Endothelial cell of umbilical vein (primary cell): Measurements from ENCODE around the gene PLCXD3. TPM values are rescaled to one million over a fixed set of nuclear protein-coding genes. Genes with fewer than 3 reads are reported as not detected.

Experiments used
- BruUV-seq: library from RNA; stranded (reverse); fragments of 400-500 nt; replicated peaks from 2 replicates; lab custom pipeline; 2021; lab: Mats Ljungman, UMichigan
- CTCF ChIA-PET: fragments of 300-600, 350-600 bp; sonication (Branson Sonifier 250); formaldehyde crosslinking; loops from one replicate; lab custom pipeline; 2021; ENCODE audit warnings: antibody characterized with exemption, inconsistent platforms; lab: Charles Lee
- POLR2A ChIA-PET: fragments of 300-600, 350-600 bp; sonication (Branson Sonifier 250); formaldehyde crosslinking; loops from one replicate; lab custom pipeline; 2021; ENCODE audit warnings: antibody characterized with exemption, inconsistent platforms; lab: Charles Lee
- DNase-seq: peaks from one replicate; pipeline ENCODE4 v3.0.0-alpha.2; 2011; ENCODE audit warnings: low read depth, low spot score
- FAIRE-seq: peaks from 2 replicates; lab custom pipeline; 2011; peaks lifted over from hg19 to GRCh38; lab: Jason Lieb, UNC
- H2AFZ ChIP-seq: 2 replicates; pipeline ENCODE4 v1.6.0; 2012; ENCODE audit warnings: low read depth, low read length, control low read depth, inconsistent platforms
- H3K27ac ChIP-seq: 2 replicates; pipeline ENCODE4 v1.5.1; 2011; ENCODE audit warnings: low read depth, mild to moderate bottlenecking, control low read depth, low read length, moderate library complexity; ENCODE audit not compliant: insufficient read depth
- H3K27me3 ChIP-seq, 2 experiments: 2 replicates each; pipeline versions ENCODE4 v1.6.0 to v1.6.1; 2011; ENCODE audit warnings: low read length in 2 of 2, mixed read lengths in 1 of 2; ENCODE audit not compliant: control insufficient read depth in 2 of 2, insufficient read depth in 2 of 2
- H3K36me3 ChIP-seq, 2 experiments: 2 replicates in 1 of 2; 3 replicates in 1 of 2; pipeline ENCODE4 v1.5.1; 2011; ENCODE audit warnings: low read length in 2 of 2, mild to moderate bottlenecking in 1 of 2, moderate library complexity in 1 of 2; ENCODE audit not compliant: control insufficient read depth in 2 of 2, insufficient read depth in 2 of 2; ENCODE audit errors: extremely low read depth in 1 of 2
- H3K4me1 ChIP-seq: 3 replicates; pipeline ENCODE4 v1.5.1; 2011; ENCODE audit warnings: mild to moderate bottlenecking, low read length; ENCODE audit not compliant: control insufficient read depth, insufficient read depth; ENCODE audit errors: extremely low read depth
- H3K4me2 ChIP-seq: 2 replicates; pipeline ENCODE4 v1.6.1; 2011; ENCODE audit warnings: low read length, control low read depth, mixed read lengths; ENCODE audit not compliant: insufficient read depth
- H3K4me3 ChIP-seq, 3 experiments: fragments of 200-600 bp in 1 of 3; sonication (generic), shearing (Covaris generic) in 1 of 3; replicated peaks in 1 of 3; 2 replicates each; pipeline ENCODE4 v1.5.1; 2011 to 2016; ENCODE audit warnings: control low read depth in 3 of 3, low read length in 3 of 3, mild to moderate bottlenecking in 2 of 3, inconsistent platforms in 1 of 3, low read depth in 1 of 3, moderate library complexity in 1 of 3; ENCODE audit not compliant: insufficient read depth in 1 of 3
- H3K79me2 ChIP-seq: 2 replicates; pipeline ENCODE4 v1.6.0; 2012; ENCODE audit warnings: low read length, inconsistent platforms; ENCODE audit not compliant: control insufficient read depth, insufficient read depth
- H3K9ac ChIP-seq: replicated peaks from 2 replicates; pipeline ENCODE3; 2011; ENCODE audit warnings: low read length, control low read depth; ENCODE audit not compliant: insufficient read depth; ENCODE audit errors: extremely low read depth
- H3K9me1 ChIP-seq: replicated peaks from 3 replicates; pipeline ENCODE4 v1.6.0; 2011; ENCODE audit warnings: mild to moderate bottlenecking, low read length; ENCODE audit not compliant: control insufficient read depth, insufficient read depth; ENCODE audit errors: extremely low read depth
- H3K9me3 ChIP-seq: replicated peaks from 2 replicates; pipeline ENCODE4 v1.5.1; 2012; ENCODE audit warnings: low read length, inconsistent platforms; ENCODE audit not compliant: control insufficient read depth, insufficient read depth
- H4K20me1 ChIP-seq: replicated peaks from 2 replicates; pipeline ENCODE3; 2011; ENCODE audit warnings: mild to moderate bottlenecking, low read length; ENCODE audit not compliant: control insufficient read depth, insufficient read depth; ENCODE audit errors: extremely low read depth
- EZH2 ChIP-seq: IDR thresholded peaks from 2 replicates; pipeline ENCODE4 v1.6.1; 2012; ENCODE audit warnings: borderline replicate concordance, low read depth, mild to moderate bottlenecking, moderate library complexity, low read length, inconsistent platforms; ENCODE audit not compliant: severe bottlenecking
- FOS ChIP-seq: IDR thresholded peaks from 2 replicates; pipeline ENCODE4 v1.6.1; 2011; ENCODE audit warnings: mild to moderate bottlenecking, low read length, moderate library complexity, borderline replicate concordance; ENCODE audit not compliant: insufficient read depth
- GATA2 ChIP-seq: IDR thresholded peaks from 2 replicates; pipeline ENCODE4 v1.7.0; 2011; ENCODE audit warnings: low read depth, mild to moderate bottlenecking, moderate library complexity, mixed read lengths, low read length; ENCODE audit not compliant: insufficient read length, insufficient read depth
- JUN ChIP-seq: IDR thresholded peaks from 2 replicates; pipeline ENCODE4 v1.6.1; 2011; ENCODE audit warnings: borderline replicate concordance, low read depth; ENCODE audit not compliant: insufficient read length, insufficient read depth
- MYC ChIP-seq: IDR thresholded peaks from one replicate; pipeline ENCODE4 v1.6.1; 2011; ENCODE audit warnings: mild to moderate bottlenecking, low read depth, low read length
- POLR2A ChIP-seq: IDR thresholded peaks from 2 replicates; pipeline ENCODE4 v1.6.1; 2012; ENCODE audit warnings: low read depth, mild to moderate bottlenecking, control low read depth, low read length
- POLR2AphosphoS5 ChIP-seq: IDR thresholded peaks from 2 replicates; pipeline ENCODE4 v1.6.1; 2012; ENCODE audit warnings: low read depth, mild to moderate bottlenecking, control low read depth, low read length, moderate library complexity; ENCODE audit not compliant: insufficient read depth
- dilution Hi-C: fragments of 300-500 bp; cut with MboI; formaldehyde crosslinking; loops from one replicate; pipeline ENCODE4 v1.15.0; 2019; ENCODE audit warnings: low sequenced_read_pairs; ENCODE audit not compliant: extremely low pct_ligation_motif_present
- intact Hi-C: fragments of 100-400 bp; cut with micrococcal nuclease; formaldehyde crosslinking; loops from one replicate; pipeline ENCODE4 v1.10.0; 2022
- polyA plus RNA-seq, 4 experiments: library from polyadenylated mRNA; depleted of rRNA in 3 of 4; stranded (reverse) in 3 of 4; unstranded in 1 of 4; fragments of >200 nt; gene quantifications; 2 replicates each; pipeline versions ENCODE4 v1.2.1 to v1.2.3, GENCODE V29; 2011 to 2012; ENCODE audit warnings: missing spikeins in 1 of 4
- total RNA-seq: library from RNA; stranded (reverse); gene quantifications from 2 replicates; pipeline ENCODE4 v1.2.3, GENCODE V29; 2021
- TF ChIP-seq, protein P1 (sequence below): IDR thresholded peaks from 2 replicates; pipeline ENCODE4 v1.6.1; 2011; ENCODE audit not compliant: insufficient read depth, insufficient read length
- TF ChIP-seq, protein P2 (sequence below), 2 donors: IDR thresholded peaks; 1 replicate in 1 of 2; 2 replicates in 1 of 2; pipeline ENCODE4 v1.5.1; 2011; ENCODE audit warnings: low read length in 2 of 2, mild to moderate bottlenecking in 2 of 2, moderate library complexity in 2 of 2, control low read depth in 1 of 2, inconsistent platforms in 1 of 2, low read depth in 1 of 2; ENCODE audit not compliant: insufficient read depth in 1 of 2; ENCODE audit errors: extremely low read depth in 1 of 2

PLCXD3 gene
- total and polyA plus RNA-seq, 2 donors (not counting 3 experiments of a cell fraction or from before 2014, with no cell fraction given) = not detected

DNA sequence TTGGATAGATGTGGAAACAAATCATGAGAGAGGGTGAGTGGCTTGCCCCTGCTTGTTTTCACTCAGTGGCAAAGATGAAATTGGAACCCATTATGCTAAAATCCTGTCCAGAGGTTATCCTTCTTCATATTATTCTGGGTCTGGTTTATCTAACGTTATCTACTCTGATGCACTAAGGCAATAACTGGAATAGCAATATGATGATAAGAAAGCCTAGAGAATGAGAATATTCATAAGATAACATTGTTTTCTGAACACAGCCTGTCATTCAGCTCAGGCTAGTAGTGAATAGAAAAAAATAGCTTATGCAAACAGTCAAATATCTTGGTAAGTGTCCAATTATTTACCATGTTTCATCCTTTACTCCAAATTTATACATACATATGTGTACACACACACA is 165.1 kb downstream of the PLCXD3 start:
- no peak overlapping the region for H3K4me2 ChIP-seq
- no peaks in the 10 kb centered on the region for H3K27me3 ChIP-seq
- no peak overlapping the region for H3K4me3 ChIP-seq
- H3K27ac ChIP-seq = no peak overlapping the region
- no peak overlapping the region for H2AFZ ChIP-seq
- ChIA-PET POLR2A (no interaction called here), CTCF (no interaction called here)
- no peak overlapping the region for H3K9ac ChIP-seq
- intact Hi-C loops (loop anchor here (10.0 kb wide), 1 partner anchor 440 kb away; the partner anchor contains the start of gene C7), dilution Hi-C loops (no loop called here)
- FAIRE-seq = no peak
- TF ChIP-seq, protein P1, sequence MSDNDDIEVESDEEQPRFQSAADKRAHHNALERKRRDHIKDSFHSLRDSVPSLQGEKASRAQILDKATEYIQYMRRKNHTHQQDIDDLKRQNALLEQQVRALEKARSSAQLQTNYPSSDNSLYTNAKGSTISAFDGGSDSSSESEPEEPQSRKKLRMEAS = no peak
- TF ChIP-seq GATA2 = no peak
- TF ChIP-seq MYC = no peak
- TF ChIP-seq JUN = no peak
- TF ChIP-seq, protein P2, sequence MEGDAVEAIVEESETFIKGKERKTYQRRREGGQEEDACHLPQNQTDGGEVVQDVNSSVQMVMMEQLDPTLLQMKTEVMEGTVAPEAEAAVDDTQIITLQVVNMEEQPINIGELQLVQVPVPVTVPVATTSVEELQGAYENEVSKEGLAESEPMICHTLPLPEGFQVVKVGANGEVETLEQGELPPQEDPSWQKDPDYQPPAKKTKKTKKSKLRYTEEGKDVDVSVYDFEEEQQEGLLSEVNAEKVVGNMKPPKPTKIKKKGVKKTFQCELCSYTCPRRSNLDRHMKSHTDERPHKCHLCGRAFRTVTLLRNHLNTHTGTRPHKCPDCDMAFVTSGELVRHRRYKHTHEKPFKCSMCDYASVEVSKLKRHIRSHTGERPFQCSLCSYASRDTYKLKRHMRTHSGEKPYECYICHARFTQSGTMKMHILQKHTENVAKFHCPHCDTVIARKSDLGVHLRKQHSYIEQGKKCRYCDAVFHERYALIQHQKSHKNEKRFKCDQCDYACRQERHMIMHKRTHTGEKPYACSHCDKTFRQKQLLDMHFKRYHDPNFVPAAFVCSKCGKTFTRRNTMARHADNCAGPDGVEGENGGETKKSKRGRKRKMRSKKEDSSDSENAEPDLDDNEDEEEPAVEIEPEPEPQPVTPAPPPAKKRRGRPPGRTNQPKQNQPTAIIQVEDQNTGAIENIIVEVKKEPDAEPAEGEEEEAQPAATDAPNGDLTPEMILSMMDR (IDR thresholded peaks at IDR 0.05; ENCODE audit: extremely low read depth in 1 of 2, insufficient read depth in 1 of 2, low read depth in 1 of 2, low read length in 2 of 2) = no peak
- TF ChIP-seq EZH2 = no peak
- TF ChIP-seq POLR2AphosphoS5 = no peak
- no peak for TF ChIP-seq FOS
- TF ChIP-seq POLR2A = no peak
- no peaks in the 10 kb centered on the region for H3K9me1 ChIP-seq
- no peaks in the 10 kb centered on the region for H3K79me2 ChIP-seq
- DNase-seq = no peak
- BruUV-seq = no TSS peak
- no peaks in the 10 kb centered on the region for H3K36me3 ChIP-seq
- H3K4me1 ChIP-seq = no peaks in the 10 kb centered on the region
- H4K20me1 ChIP-seq = no peaks in the 10 kb centered on the region
- no peaks in the 10 kb centered on the region for H3K9me3 ChIP-seq
